CD14-positive monocyte (primary cell): ENCODE results near the gene FAM162A. TPM values are rescaled to one million over a fixed set of nuclear protein-coding genes. Genes with fewer than 3 reads are reported as not detected.

ENCODE experiments used
- DNase-seq, 3 donors: peaks; one replicate each; pipeline ENCODE4 v3.0.0-alpha.2; 2011 to 2022
- H2AFZ ChIP-seq: 2 replicates; pipeline ENCODE4 v1.6.0; 2012; ENCODE audit warnings: mild to moderate bottlenecking, low read depth, low read length, inconsistent platforms; ENCODE audit not compliant: insufficient read depth, poor library complexity, severe bottlenecking
- H3K27ac ChIP-seq, 2 donors: 1 replicate in 1 of 2; 2 replicates in 1 of 2; pipeline ENCODE4 v1.5.1; 2012 to 2013; ENCODE audit warnings: low read length in 2 of 2, control low read depth in 1 of 2, inconsistent platforms in 1 of 2, low read depth in 1 of 2, mild to moderate bottlenecking in 1 of 2
- H3K27me3 ChIP-seq, 2 donors: one replicate each; pipeline versions ENCODE4 v1.6.0 to v1.6.1; 2011 to 2013; ENCODE audit warnings: low read length in 2 of 2; ENCODE audit not compliant: control insufficient read depth in 2 of 2, insufficient read depth in 2 of 2
- H3K36me3 ChIP-seq, 2 donors: replicated peaks in 1 of 2; 1 replicate in 1 of 2; 2 replicates in 1 of 2; pipeline versions ENCODE4 v1.5.1 to v1.6.1; 2012 to 2013; ENCODE audit warnings: low read length in 2 of 2, control low read depth in 1 of 2, inconsistent platforms in 1 of 2, mild to moderate bottlenecking in 1 of 2; ENCODE audit not compliant: insufficient read depth in 2 of 2, control insufficient read depth in 1 of 2
- H3K4me1 ChIP-seq, 2 donors: 1 replicate in 1 of 2; 2 replicates in 1 of 2; pipeline versions ENCODE4 v1.5.1 to v1.6.1; 2012 to 2013; ENCODE audit warnings: low read length in 2 of 2, control low read depth in 1 of 2, inconsistent platforms in 1 of 2, mild to moderate bottlenecking in 1 of 2, moderate library complexity in 1 of 2; ENCODE audit not compliant: insufficient read depth in 2 of 2, control insufficient read depth in 1 of 2
- H3K4me2 ChIP-seq: replicated peaks from 2 replicates; pipeline ENCODE3; 2012; ENCODE audit warnings: low read length, moderate library complexity, mild to moderate bottlenecking; ENCODE audit not compliant: poor library complexity, severe bottlenecking; ENCODE audit errors: extremely low read depth
- H3K4me3 ChIP-seq, 3 experiments: fragments of 200-600 bp in 1 of 3; sonication (generic) in 1 of 3; replicated peaks in 1 of 3; 1 replicate in 2 of 3; 2 replicates in 1 of 3; pipeline ENCODE4 v1.5.1; 2011 to 2013; ENCODE audit warnings: low read length in 3 of 3, mild to moderate bottlenecking in 3 of 3, control low read depth in 2 of 3, low read depth in 2 of 3, inconsistent platforms in 1 of 3, moderate library complexity in 1 of 3
- H3K79me2 ChIP-seq: 2 replicates; pipeline ENCODE4 v1.6.0; 2012; ENCODE audit warnings: mild to moderate bottlenecking, control low read depth, inconsistent platforms, low read length, moderate library complexity; ENCODE audit not compliant: insufficient read depth
- H3K9ac ChIP-seq: 2 replicates; pipeline ENCODE4 v1.6.0; 2017; ENCODE audit warnings: low read length, mild to moderate bottlenecking; ENCODE audit not compliant: insufficient read depth, poor library complexity, severe bottlenecking
- H3K9me3 ChIP-seq, 2 donors: replicated peaks in 1 of 2; 1 replicate in 1 of 2; 2 replicates in 1 of 2; pipeline versions ENCODE4 v1.5.1 to v1.6.1; 2012 to 2013; ENCODE audit warnings: low read length in 2 of 2, control low read depth in 1 of 2; ENCODE audit not compliant: control insufficient read depth in 1 of 2, insufficient read depth in 1 of 2
- H4K20me1 ChIP-seq: 2 replicates; pipeline ENCODE4 v1.6.0; 2012; ENCODE audit warnings: mild to moderate bottlenecking, low read length, control low read depth, moderate library complexity; ENCODE audit not compliant: insufficient read depth
- H3K27ac Mint-ChIP-seq, 7 donors: one replicate each; pipeline ENCODE4 v1.8.0; 2020; ENCODE audit warnings: mild to moderate bottlenecking in 7 of 7, mixed read lengths in 7 of 7, moderate library complexity in 6 of 7, inconsistent platforms in 2 of 7
- H3K27me3 Mint-ChIP-seq, 3 donors: one replicate each; pipeline ENCODE4 v1.8.0; 2021 to 2022; ENCODE audit warnings: low read depth in 3 of 3, mild to moderate bottlenecking in 3 of 3, mixed read lengths in 3 of 3, moderate library complexity in 3 of 3, inconsistent platforms in 1 of 3
- H3K36me3 Mint-ChIP-seq, 2 donors: one replicate each; pipeline ENCODE4 v1.8.0; 2020; ENCODE audit warnings: mixed read lengths in 2 of 2, inconsistent platforms in 1 of 2, mild to moderate bottlenecking in 1 of 2
- H3K4me1 Mint-ChIP-seq: one replicate; pipeline ENCODE4 v1.8.0; 2020; ENCODE audit warnings: mild to moderate bottlenecking, mixed read lengths
- H3K4me3 Mint-ChIP-seq, 2 donors: one replicate each; pipeline ENCODE4 v1.8.0; 2020; ENCODE audit warnings: mild to moderate bottlenecking in 2 of 2, mixed read lengths in 2 of 2, moderate library complexity in 1 of 2
- H3K9me3 Mint-ChIP-seq, 7 donors: one replicate each; pipeline ENCODE4 v1.8.0; 2020 to 2022; ENCODE audit warnings: mixed read lengths in 7 of 7, mild to moderate bottlenecking in 6 of 7, moderate library complexity in 6 of 7, inconsistent platforms in 2 of 7
- CTCF ChIP-seq: fragments of 200-600 bp; IDR thresholded peaks from one replicate; pipeline ENCODE4 v1.8.0; 2022; ENCODE audit warnings: antibody characterized with exemption, mild to moderate bottlenecking
- WGBS: methylation state at CpG from one replicate; pipeline ENCODE4 v1.1.5; 2013; ENCODE audit warnings: missing lambda C conversion rate; ENCODE audit not compliant: insufficient coverage; 5-methylcytosine and 5-hydroxymethylcytosine counted together
- intact Hi-C, 2 donors: fragments of 100-400 bp; cut with micrococcal nuclease; formaldehyde crosslinking; loops; one replicate each; pipeline versions ENCODE4 v1.15.0 to v1.15.1; 2023
- polyA plus RNA-seq, 3 donors: library from polyadenylated mRNA; depleted of rRNA in 1 of 3; unstranded in 2 of 3; stranded (reverse) in 1 of 3; fragments of 300-500 nt in 2 of 3; fragments of >200 nt in 1 of 3; fragmentation: Illumina TruSeq in 2 of 3; gene quantifications; 1 replicate in 2 of 3; 2 replicates in 1 of 3; pipeline ENCODE4 v1.2.3, GENCODE V29; 2012 to 2021

Gene FAM162A
- polyA plus RNA-seq, 3 donors, result 6.8 to 28.5 (median 24.2) TPM

GRCh38 chr3:122353893-122354401, 30.0 kb upstream of the FAM162A start:
- H3K27me3 Mint-ChIP-seq, result peaks cover 0 to 2% (median 0%) of the 10 kb centered on the region in 3 donors
- peak overlapping the region in 3 of 7 donors; percentile 3 to 49 (median 12) for H3K27ac Mint-ChIP-seq
- Histone ChIP-seq H2AFZ (no peak overlapping the region), H3K4me1 (peaks cover 27% of the 10 kb centered on the region in 2 donors), H3K4me2 (no peak overlapping the region), H3K27me3 (no peaks in the 10 kb centered on the region), H4K20me1 (peaks cover 13% of the 10 kb centered on the region), H3K9me3 (no peaks in the 10 kb centered on the region), H3K4me3 (no peak overlapping the region), H3K79me2 (peaks cover 6% of the 10 kb centered on the region), H3K9ac (no peak overlapping the region), H3K27ac (no peak overlapping the region), H3K36me3 (peaks cover 0 to 24% of the 10 kb centered on the region in 2 donors)
- DNase-seq, result no peak
- H3K36me3 Mint-ChIP-seq, result peaks cover 17 to 24% of the 10 kb centered on the region in 2 donors
- 100% methylated on average over 1 of the region's 1 CpG for WGBS
- peaks cover 49% of the 10 kb centered on the region for H3K4me1 Mint-ChIP-seq
- H3K9me3 Mint-ChIP-seq, result peaks cover 0 to 3% (median 0%) of the 10 kb centered on the region in 7 donors
- TF ChIP-seq CTCF, result no peak
- H3K4me3 Mint-ChIP-seq, result no peak overlapping the region
- intact Hi-C loops, result no loop called here

GRCh38 chr3:122355612-122356011, 28.4 kb upstream of the FAM162A start:
- H2AFZ ChIP-seq, result no peak overlapping the region
- Mint-ChIP-seq H3K36me3 (peaks cover 18 to 24% of the 10 kb centered on the region in 2 donors), H3K27ac (peak overlapping the region in 5 of 7 donors; percentile 49 to 78 (median 74)), H3K27me3 (peaks cover 0 to 2% (median 0%) of the 10 kb centered on the region in 3 donors), H3K4me3 (peak overlapping the region in 1 of 2 donors; percentile 68), H3K9me3 (peaks cover 0 to 3% (median 0%) of the 10 kb centered on the region in 7 donors), H3K4me1 (peaks cover 49% of the 10 kb centered on the region)
- no peak overlapping the region for H3K4me3 ChIP-seq
- H4K20me1 ChIP-seq, result peaks cover 6% of the 10 kb centered on the region
- peak overlapping the region; percentile 23 for H3K4me2 ChIP-seq
- 13% methylated on average over 4 of the region's 4 CpGs for WGBS
- H3K4me1 ChIP-seq, result peaks cover 27% of the 10 kb centered on the region in 2 donors
- DNase-seq, result no peak
- TF ChIP-seq CTCF, result no peak
- H3K36me3 ChIP-seq, result peaks cover 0 to 18% of the 10 kb centered on the region in 2 donors
- intact Hi-C loops, result no loop called here
- H3K27ac ChIP-seq, result peak overlapping the region in 1 of 2 donors; percentile 11
- H3K79me2 ChIP-seq, result peaks cover 6% of the 10 kb centered on the region
- H3K27me3 ChIP-seq, result no peaks in the 10 kb centered on the region
- H3K9me3 ChIP-seq, result no peaks in the 10 kb centered on the region
- no peak overlapping the region for H3K9ac ChIP-seq
